RCC 7860 (cell line): Measurements from ENCODE around the gene SERPINC1.
"Not testable (repeated sequence)": the region's sequence is repeated elsewhere in the genome, so short reads cannot be mapped to it uniquely, and the experiment has no call there.

Source experiments
- DNase-seq: peaks from one replicate; pipeline ENCODE4 v3.0.0-alpha.2; 2015; ENCODE audit warnings: low spot score
- FAIRE-seq: peaks from 2 replicates; lab custom pipeline; 2012; peaks lifted over from hg19 to GRCh38; lab: Jason Lieb, UNC

SERPINC1 gene

GRCh38 chr1:173917149-173917548 is at the start of gene SERPINC1:
SERPINC1 (minus strand) TSS chr1:173917327; CDS start chr1:173917259, 68 bp downstream.
- no peak for DNase-seq
- no peak for FAIRE-seq

DNA sequence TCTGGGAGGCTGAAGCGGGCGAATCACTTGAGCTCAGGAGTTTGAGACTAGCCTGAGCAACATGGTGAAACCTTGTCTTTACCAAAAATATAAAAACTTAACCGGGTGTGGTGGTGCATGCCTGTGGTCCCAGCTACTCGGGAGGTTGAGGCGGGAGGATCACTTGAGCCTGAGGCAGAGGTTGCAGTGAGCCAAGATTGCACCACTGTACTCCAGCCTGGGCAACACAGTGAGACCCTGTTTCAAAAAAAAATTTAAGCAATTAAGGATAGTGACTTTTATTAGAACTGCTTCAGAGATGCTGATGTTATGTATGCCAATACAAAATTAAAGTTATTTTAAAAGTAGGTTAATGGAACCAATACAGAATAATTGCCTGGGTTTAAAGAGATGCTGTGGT is 48.8 kb upstream of the SERPINC1 start:
- not testable (repeated sequence) for FAIRE-seq, DNase-seq

DNA sequence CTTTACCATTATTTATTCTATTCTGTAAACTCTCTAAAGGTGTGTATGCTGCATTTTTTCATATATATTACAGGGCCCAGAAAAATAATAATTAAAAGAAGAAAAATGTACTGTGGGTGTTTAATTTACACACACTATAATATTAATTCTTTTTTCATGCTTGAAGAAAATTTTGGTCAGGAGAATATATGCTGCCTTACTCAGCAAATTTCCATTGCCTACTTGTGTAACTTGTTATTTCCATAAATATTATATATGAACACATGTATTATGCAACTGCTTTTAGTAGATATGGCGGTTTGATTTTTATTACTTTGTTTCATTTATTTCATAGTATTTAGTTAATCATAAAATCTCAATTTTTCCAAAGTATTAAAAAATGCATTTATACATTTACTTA is 46.4 kb upstream of the SERPINC1 start:
- DNase-seq (no peak), FAIRE-seq (no peak)

DNA sequence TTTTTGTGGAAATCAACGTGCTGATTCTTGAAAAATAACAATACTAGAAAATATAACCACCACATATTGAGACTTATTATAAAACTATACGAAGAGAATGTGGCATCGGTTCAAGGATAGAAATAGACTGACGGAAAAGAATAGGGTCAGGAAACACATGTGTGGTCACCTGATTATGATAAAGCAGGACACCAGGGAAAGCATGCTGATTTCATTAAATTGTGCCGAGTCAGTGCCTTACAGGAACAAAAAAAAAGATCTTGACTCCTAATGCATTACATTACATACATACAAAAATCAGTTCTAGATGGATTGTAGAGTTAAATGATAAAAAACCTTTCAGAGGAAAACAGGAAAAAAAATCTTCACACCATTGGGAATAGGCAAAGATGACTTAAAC is 43.5 kb upstream of the SERPINC1 start:
- FAIRE-seq (no peak), DNase-seq (no peak)

DNA sequence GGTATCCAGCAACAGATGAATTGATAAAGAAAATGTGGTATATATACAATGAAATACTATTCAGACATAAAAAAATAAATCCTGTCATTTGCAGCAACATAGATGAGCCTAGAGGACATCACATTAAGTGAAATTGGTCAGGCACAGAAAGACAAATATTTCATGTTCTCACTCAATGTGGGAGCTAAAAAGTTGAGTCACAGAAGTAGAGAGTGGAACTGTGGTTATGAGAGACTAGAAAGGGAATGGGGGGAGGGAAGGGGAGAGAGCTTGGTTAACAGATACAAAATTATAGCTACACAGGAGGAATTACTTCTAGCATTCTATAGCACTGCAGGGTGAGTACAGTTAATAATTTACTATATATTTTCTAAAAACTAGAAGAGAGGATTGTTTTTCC is 37.1 kb upstream of the SERPINC1 start:
- DNase-seq (peak; percentile 18), FAIRE-seq (peak; percentile 83)

DNA sequence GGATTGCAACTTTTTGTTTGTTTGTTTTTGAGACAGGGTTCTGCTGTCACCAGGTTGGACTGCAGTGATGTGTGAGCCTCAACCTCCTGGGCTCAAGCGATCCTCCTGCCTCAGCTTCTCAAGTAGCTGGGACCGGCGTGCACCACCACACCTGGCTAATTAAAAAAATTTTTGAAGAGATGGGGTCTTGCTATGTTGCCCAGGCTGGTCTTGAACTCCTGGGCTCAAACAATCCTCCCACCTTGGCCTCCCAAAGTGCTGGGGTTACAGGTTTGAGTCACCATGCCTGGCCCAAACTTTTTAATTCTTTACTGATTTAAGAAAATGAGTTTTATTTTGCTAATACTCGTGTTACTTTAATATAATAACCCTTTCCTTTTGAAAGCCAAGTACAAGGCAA is 31.5 kb upstream of the SERPINC1 start:
- no peak for FAIRE-seq
- DNase-seq = no peak

DNA sequence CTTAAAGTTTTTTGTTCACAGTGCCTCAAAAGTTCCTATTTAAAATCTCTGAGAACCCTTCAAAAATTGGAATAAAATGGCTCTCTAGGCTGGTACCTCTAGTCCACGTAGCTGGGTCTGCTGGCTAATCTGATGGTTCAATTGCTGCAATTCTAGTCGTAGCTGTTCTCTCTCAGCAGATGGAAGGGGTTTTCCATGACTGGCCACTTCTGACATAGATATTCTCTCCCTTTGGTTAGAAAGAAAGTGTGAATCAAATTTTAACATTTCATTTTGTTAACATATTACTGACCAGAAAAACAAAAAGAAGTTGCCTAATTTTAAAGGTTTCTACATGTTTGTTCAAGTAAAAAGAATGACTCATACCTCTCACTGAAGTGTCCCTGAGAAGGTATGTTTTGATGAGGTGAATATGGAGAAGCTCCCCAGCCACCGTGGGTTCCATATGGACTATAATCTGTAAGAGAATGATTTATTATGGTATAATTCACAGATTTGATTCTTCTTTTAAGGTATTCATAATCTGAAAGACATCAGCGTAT is 29.3 kb upstream of the SERPINC1 start:
- FAIRE-seq = no peak
- no peak for DNase-seq

GRCh38 chr1:173937062-173937461 is 19.9 kb upstream of the SERPINC1 start:
- FAIRE-seq (no peak), DNase-seq (no peak)

- DNase-seq (no peak), FAIRE-seq (no peak)
These were observed 17.3 kb upstream of the SERPINC1 start for GRCh38 chr1:173934440-173934839.

GRCh38 chr1:173930541-173930940 is 13.4 kb upstream of the SERPINC1 start:
- not testable (repeated sequence) for FAIRE-seq, DNase-seq

GRCh38 chr1:173925306-173926242 is 8.4 kb upstream of the SERPINC1 start:
- DNase-seq (no peak), FAIRE-seq (no peak)

DNA sequence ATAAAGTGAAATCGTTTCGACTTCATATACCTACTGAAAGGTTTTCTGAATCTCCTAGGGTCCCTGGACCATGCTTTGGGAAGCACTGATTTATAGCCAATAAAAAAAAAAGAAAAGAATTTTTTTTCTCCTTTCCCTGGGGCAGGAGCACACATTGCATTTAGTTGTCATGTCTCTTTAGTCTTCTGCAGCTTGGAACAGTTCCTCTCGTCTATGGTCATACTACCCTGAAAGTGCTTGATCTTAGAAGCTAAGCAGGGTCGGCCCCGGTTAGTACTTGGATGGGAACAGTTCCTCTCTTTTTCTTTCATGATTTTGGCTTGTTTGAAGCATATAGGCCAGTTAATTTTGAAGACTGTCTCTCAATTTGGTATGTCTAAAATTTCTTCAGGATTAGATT is 3.7 kb upstream of the SERPINC1 start:
- DNase-seq = no peak
- FAIRE-seq = no peak

- FAIRE-seq = no peak
- no peak for DNase-seq
These were observed 737 bp upstream of the SERPINC1 start for GRCh38 chr1:173917635-173918493.

- FAIRE-seq (no peak), DNase-seq (no peak)
These were observed 460 bp downstream of the SERPINC1 start for GRCh38 chr1:173916667-173917066.

- no peak for FAIRE-seq
- no peak for DNase-seq
These were observed 1.5 kb downstream of the SERPINC1 start for GRCh38 chr1:173915596-173915995.

DNA sequence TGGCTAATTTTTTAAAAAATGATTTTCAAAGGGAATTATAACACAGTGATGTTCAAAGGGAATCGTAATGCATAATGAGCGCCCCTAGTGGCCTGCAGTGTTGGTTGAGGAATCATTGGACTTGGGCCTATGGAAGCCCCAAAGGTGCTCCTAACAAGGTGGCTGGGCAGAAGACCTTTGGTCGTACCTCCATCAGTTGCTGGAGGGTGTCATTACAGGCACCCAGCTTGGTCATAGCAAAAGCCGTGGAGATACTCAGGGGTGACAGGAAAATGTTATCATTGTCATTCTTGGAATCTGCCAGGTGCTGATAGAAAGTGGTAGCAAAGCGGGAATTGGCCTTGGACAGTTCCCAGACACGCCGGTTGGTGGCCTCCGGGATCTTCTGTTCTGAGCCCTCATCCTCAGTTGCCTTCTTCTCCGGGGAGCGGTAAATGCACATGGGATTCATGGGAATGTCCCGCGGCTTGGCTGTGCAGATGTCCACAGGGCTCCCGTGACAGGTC is 2.7 kb downstream of the SERPINC1 start:
- FAIRE-seq = no peak
- DNase-seq = no peak

DNA sequence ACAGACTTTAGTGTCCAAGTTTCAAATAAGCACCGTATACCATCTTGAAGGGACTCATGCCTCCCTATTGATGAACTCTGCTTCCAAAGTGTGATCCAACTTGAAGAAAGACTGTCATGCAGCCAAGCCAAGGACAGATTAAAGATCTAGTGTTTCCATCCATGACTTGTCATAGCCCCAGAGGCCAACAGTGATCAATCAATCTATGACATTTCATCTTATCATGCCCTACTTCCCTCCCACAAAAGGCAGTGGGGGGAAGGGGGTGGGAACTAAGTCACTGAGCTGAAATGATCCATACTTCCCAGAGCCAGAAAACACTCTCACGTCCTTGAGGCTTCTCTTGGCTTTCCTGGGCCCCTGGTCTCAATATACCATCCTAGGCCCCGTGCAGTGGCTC is 4.0 kb downstream of the SERPINC1 start:
- no peak for FAIRE-seq
- no peak for DNase-seq

- DNase-seq = no peak
- FAIRE-seq = no peak
These were observed 13.1 kb downstream of the SERPINC1 start for GRCh38 chr1:173903827-173904531.

GRCh38 chr1:173900992-173901391 is 16.1 kb downstream of the SERPINC1 start:
- no peak for FAIRE-seq

DNA sequence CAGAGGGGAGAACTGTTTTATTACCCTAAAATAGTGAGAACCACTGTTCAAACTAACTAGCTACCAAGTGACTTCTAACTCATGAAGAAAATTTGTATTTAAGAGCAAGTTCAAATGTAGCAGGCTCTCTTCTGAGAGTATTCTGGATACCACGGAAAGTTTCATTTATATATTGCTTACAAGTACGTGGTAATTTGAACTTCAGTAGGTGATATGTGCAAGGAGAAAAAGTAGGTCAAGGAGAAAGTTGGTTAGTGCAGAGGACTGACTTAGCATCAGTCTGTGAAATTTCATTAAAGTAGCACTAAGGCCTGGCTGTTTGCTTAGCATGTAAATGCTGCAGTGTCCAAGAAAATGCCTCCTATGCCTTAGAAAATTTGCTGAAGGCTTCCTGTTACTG is 16.7 kb downstream of the SERPINC1 start:
- no peak for FAIRE-seq

More at GRCh38 chr1:173900992-173901391, 16.1 kb downstream of the SERPINC1 start:
- DNase-seq = no peak

More for the DNA sequence above, 16.7 kb downstream of the SERPINC1 start:
- DNase-seq = no peak
